Measurements from ENCODE around the gene HSPA1B. TPM values are rescaled to one million over a fixed set of nuclear protein-coding genes. Genes with fewer than 3 reads are reported as not detected.

The HSPA1B gene
- polyA plus RNA-seq, 1 of the 3 experiments (the other 2 are of a cell fraction) = 96.3 TPM

GRCh38 chr6:31795616-31796298, 31.8 kb upstream of the HSPA1B start, which contains the start of gene VARS1:
TSS of gene VARS1 (minus strand) at chr6:31795752. CDS start at chr6:31795217, 535 bp downstream.
- Histone ChIP-seq H3K9ac (peak within 1 kb of the TSS; percentile 84), H3K4me3 (ENCODE audit: low read depth in 2 of 2, low read length in 1 of 2) (peak within 1 kb of the TSS; percentile 80 to 82), H3K4me2 (peak within 1 kb of the TSS; percentile 99), H3K79me2 (ENCODE audit: insufficient read depth) (peaks cover 30% of the 10 kb centered on the region), H3K4me1 (ENCODE audit: control insufficient read depth in 1 of 2, insufficient read depth in 2 of 2, low read depth in 1 of 2, low read length in 1 of 2) (peaks cover 3 to 12% of the 10 kb centered on the region in 2 experiments; a peak in 3 of 4 replicates), H3F3A (replicated peaks; ENCODE audit: insufficient read depth) (peaks cover 23% of the 10 kb centered on the region), H2AFZ (ENCODE audit: low read depth) (peak within 1 kb of the TSS; percentile 95), H3K9me3 (no peaks in the 10 kb centered on the region), H3K9me2 (no peaks in the 10 kb centered on the region), H3K27me3 (ENCODE audit: insufficient read depth) (no peaks in the 10 kb centered on the region), H3K36me3 (replicated peaks in 1 of 2; ENCODE audit: control insufficient read depth in 1 of 2, insufficient read depth in 2 of 2, low read length in 1 of 2) (peaks cover 12 to 16% of the 10 kb centered on the region in 2 experiments), H4K20me1 (ENCODE audit: insufficient read depth) (no peaks in the 10 kb centered on the region), H3K27ac (ENCODE audit: low read depth in 2 of 2, low read length in 1 of 2) (peak within 1 kb of the TSS; percentile 72 to 96)
- ChIA-PET CTCF (interaction anchor here (0.7 to 3.0 kb wide), 22 partner anchors 10 to 250 kb away, joined by 3 to 37 read pairs (median 4); partner anchors contain the start of genes ABHD16A, ATP6V1G2, DDAH2 and HSPA1A), POLR2A (interaction anchor here (0.8 to 1.8 kb wide), 10 partner anchors 11 to 172 kb away, joined by 3 to 24 read pairs (median 3); partner anchors contain the start of genes ABHD16A, HSPA1A, HSPA1B and HSPA1L)
- WGBS (ENCODE audit: low lambda C conversion rate) = 5% methylated on average over 13 of the region's 75 CpGs
- DNase-seq = peak; percentile 98
- peak; percentile 91; the same call in 1 of the 2 replicates for TF ChIP-seq SIN3A (IDR thresholded peaks at IDR 0.05; ENCODE audit: borderline replicate concordance, low read depth, low read length)
- no peak for TF ChIP-seq TAF1 (IDR thresholded peaks at IDR 0.05; ENCODE audit: borderline replicate concordance, low read depth, low read length)
- peak; percentile 48 for TF ChIP-seq ELF1 (IDR thresholded peaks at IDR 0.05)
- no peak for TF ChIP-seq GATA2 (CRISPR knock-in tag; IDR thresholded peaks at IDR 0.05)
- TF ChIP-seq USF2 (IDR thresholded peaks at IDR 0.05; ENCODE audit: borderline replicate concordance, low read depth, low read length) = no peak
- no peak for TF ChIP-seq RXRA (IDR thresholded peaks at IDR 0.05; ENCODE audit: borderline replicate concordance, low read depth)
- TF ChIP-seq ZBTB33 (IDR thresholded peaks at IDR 0.05; ENCODE audit: borderline replicate concordance, low read depth) = no peak
- no peak for TF ChIP-seq JUND (IDR thresholded peaks at IDR 0.05)
- TF ChIP-seq MEF2A (IDR thresholded peaks at IDR 0.05; ENCODE audit: borderline replicate concordance, low read depth) = no peak
- TF ChIP-seq EP300 (IDR thresholded peaks at IDR 0.05; ENCODE audit: borderline replicate concordance in 1 of 2, low read depth in 1 of 2, low read length in 1 of 2) = no peak
- no peak for TF ChIP-seq EZH2phosphoT487 (IDR thresholded peaks at IDR 0.05; ENCODE audit: borderline replicate concordance, low read depth)
- TF ChIP-seq GABPA (IDR thresholded peaks at IDR 0.05; ENCODE audit: low read depth) = peak; percentile 50; the same call in 1 of the 2 replicates
- TF ChIP-seq REST (IDR thresholded peaks at IDR 0.05; ENCODE audit: low read depth, low read length) = no peak
- peak; percentile 99 for TF ChIP-seq MAX (IDR thresholded peaks at IDR 0.05; ENCODE audit: low read depth)
- no peak for TF ChIP-seq NFIC (IDR thresholded peaks at IDR 0.05; ENCODE audit: borderline replicate concordance)
- TF ChIP-seq USF1 (IDR thresholded peaks at IDR 0.05; ENCODE audit: borderline replicate concordance, low read depth) = peak; percentile 65; the same call in 1 of the 2 replicates
- no peak for TF ChIP-seq RCOR1 (IDR thresholded peaks at IDR 0.05; ENCODE audit: low read length)
- TF ChIP-seq CHD2 (IDR thresholded peaks at IDR 0.05; ENCODE audit: low read length, partially characterized antibody) = no peak
- TF ChIP-seq FOXJ3 (CRISPR knock-in tag; IDR thresholded peaks at IDR 0.05) = no peak
- TF ChIP-seq NRF1 (IDR thresholded peaks at IDR 0.05; ENCODE audit: low read depth, low read length) = no peak; the same call in 1 of the 2 replicates
- peak; percentile 46 for TF ChIP-seq SMC3 (IDR thresholded peaks at IDR 0.05; ENCODE audit: low read depth, low read length)
- peak; percentile 53 for TF ChIP-seq RAD21 (IDR thresholded peaks at IDR 0.05; ENCODE audit: low read length)
- peak; percentile 36; the same call in 1 of the 2 replicates for TF ChIP-seq POLR2AphosphoS5 (IDR thresholded peaks at IDR 0.05; ENCODE audit: low read depth, low read length)
- TF ChIP-seq FOSL2 (IDR thresholded peaks at IDR 0.05; ENCODE audit: borderline replicate concordance, low read depth) = no peak
